HG03439 (cell line): ENCODE results near the gene GRK3.
"Not testable (repeated sequence)": the region's sequence is repeated elsewhere in the genome, so short reads cannot be mapped to it uniquely, and the experiment has no call there.

ENCODE experiments used
- ATAC-seq: cut with Tn5 transposase; IDR thresholded peaks from one replicate; pipeline ENCODE4 v1.9.1; 2021; ENCODE audit warnings: mild to moderate bottlenecking, moderate library complexity; ENCODE audit not compliant: unreplicated experiment

Gene GRK3

DNA sequence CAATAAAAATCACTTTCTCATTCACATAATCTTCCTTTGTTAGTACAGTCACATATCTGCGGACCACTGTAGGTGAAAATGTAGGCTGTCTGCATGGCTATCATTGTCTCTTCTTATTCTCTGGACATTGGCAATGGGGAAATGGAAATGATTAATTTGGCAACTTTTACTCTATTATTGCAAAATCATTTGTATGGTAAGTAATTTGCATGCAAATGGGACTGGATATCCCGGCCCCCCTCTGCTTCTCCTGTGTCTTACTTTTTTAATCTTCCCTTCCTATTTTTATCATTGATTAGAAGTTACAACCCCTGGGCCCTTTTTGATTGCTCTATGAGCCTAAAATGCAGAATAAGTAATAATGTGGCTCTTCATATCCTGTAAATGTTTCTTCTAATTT, 6.0 kb downstream of the GRK3 start:
- no peak for ATAC-seq

DNA sequence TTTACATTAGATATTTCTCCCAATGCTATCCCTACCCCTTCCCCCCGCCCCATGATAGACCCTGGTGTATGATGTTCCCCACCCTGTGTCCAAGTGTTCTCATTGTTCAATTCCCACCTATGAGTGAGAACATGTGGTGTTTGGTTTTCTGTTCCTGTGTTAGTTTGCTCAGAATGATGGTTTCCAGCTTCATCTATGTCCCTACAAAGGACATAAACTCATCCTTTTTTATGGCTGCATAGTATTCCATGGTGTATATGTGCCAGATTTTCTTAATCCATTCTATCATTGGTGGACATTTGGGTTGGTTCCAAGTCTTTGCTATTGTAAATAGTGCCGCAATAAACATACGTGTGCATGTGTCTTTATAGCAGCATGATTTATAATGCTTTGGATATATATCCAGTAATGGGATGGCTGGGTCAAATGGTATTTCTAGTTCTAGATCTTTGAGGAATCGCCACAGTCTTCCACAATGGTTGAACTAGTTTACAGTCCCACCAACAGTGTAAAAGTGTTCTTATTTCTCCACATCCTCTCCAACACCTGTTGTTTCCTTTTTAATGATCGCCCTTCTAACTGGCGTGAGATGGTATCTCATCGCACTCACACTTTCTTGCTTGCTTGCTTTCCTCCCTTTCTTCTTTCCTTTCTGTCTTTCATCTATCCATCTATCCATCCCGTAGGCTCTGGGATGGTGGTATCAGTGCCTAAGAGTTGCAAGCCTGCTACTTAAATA, 7.7 kb downstream of the GRK3 start:
- not testable (repeated sequence) for ATAC-seq

DNA sequence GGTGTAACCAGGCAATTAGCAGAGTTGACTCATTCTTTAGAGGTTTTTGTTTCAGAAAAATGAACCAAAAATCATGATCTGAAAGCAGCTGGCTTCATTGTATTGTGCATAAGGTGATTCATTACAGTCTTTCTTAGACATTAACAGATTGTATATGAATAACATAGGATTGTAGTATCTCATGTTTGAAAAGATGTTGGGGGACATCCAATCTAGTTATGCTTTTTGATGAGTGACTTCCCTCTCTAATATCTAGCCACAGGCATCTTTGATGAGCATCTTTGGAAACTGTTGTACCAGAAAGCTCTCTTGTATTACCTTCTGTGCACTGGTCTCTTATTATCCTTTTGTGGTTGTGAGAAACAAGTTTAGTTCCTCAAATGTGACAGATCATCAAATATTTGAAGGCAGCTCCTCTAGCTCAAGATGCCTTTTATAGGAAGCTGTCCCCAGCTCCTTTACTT, 8.3 kb downstream of the GRK3 start:
- ATAC-seq, result no peak

DNA sequence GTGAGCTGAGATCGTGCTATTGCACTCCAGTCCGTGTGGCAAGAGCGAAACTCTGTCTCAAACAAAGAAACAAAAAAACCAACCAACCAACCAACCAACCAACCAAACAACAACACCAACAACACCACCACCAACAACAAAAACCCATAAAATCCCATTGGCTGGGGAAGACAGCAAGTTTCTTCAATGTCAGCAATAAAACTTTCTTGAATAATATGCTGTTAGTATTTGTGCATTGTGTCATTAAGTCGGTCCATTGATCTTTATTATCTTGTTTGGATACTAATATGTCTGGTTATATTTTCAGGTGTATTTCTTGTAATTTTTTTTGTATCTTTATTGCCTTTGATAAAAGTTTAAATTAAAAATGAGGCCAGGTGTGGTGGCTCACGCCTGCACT, 9.4 kb downstream of the GRK3 start:
- ATAC-seq, result no peak

DNA sequence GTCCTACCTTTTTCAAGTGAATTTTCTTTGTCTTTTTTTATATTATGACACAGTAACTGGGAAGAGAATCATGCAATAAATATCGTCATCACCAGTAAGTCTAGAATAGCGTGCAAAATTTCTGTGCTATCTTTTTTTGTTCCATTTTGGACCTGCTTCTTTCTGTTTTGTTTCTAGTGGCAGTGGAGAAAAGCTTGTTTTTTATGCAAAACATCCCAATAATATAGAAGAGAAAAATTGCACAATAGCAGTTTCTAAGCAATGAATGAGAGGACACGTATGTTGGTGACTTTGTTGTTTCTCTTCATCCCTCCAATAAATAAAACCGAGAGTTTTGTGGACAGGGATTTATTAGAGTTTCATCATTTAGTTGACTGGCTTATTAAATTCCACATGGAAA, 10.3 kb downstream of the GRK3 start:
- ATAC-seq, result no peak

DNA sequence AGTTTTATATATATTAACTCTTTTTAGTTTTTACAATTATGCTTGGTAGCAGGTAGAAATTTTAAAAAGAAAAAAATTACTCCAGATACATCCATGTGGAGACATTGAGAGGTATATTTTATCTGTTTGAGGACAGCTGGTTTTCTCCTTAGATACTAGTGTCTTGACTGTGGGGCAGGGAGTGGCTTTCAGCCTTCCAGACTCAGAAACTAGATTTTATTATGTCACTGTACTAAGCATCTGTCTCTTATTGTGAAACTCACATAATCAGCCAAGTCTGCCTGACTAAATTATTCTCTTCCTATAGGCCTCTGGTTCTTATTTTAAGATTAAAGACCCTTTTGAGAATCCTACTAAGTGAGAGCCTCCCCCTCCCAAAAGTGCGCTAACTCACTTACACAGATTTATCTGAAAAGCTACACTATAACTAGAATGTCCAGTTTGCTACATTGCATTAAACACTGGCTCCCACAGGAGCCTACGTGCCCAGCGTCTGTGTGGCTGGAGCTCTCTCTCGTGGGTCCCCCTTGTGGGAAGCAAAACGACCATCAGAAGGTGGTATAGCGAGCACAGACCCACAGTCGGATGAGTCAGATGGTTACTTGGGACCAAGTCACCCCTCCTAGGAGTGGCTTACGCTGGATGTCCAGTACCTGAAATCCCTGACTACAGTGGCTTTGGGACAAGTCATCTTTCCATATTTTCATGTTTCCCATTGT, 11.4 kb downstream of the GRK3 start:
- not testable (repeated sequence) for ATAC-seq

DNA sequence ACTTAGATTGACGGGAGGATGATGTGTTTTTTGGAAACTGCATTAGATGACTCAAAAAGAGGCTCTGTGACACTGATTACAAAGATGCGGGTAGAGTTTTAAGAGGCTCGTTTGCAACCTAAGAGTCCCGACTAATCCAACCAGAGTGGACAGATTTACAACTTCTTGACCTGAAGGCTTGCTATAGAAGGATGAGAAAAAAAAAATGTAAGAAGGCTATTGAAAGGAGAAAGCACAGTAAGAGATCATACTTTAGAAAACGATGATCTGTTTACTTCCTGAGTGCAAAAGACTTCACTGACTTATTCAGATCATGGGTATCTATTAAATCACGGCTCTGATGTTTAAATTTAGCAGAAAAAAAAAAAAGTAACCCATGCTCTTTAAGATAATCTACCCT, 17.0 kb downstream of the GRK3 start:
- not testable (repeated sequence) for ATAC-seq

DNA sequence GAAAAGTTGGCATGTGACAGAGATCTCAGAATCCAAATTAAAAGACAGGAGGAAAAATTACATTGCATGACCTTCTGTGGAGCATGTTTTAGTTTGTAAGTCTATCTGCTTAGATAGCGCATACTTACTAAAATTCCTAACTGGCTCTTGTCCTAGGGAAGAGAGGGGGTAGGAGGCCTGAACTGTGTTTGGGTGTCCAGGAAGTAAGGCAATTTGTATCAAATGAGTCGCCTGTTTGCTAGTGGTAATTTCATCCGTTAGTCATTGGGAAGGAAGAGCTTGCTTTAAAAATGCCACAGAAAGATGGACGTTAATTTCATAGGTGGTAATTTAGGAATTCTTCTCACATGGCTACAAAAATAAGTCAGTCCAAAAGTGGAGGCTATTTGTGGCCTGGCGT, 18.5 kb downstream of the GRK3 start:
- no peak for ATAC-seq

DNA sequence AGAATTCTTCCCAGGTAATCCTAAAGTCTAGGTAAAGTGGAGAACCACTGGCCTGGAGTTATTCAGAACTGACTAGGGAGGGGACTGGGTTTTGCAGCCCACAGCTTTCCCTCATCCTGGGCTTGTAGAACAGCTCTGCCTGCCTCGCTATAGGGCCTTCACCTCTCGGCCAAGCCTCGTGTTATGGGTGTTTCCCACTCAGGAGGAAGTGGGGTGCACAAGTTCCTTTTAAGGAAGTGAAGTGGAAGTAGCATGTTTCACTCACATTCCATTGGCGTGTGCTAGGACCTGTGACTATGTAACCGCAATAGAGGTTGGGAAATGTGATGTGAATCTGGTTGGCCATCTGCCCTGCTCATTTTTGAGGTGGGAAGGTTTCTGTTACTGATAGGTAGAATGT, 20.5 kb downstream of the GRK3 start:
- ATAC-seq, result not testable (repeated sequence)

DNA sequence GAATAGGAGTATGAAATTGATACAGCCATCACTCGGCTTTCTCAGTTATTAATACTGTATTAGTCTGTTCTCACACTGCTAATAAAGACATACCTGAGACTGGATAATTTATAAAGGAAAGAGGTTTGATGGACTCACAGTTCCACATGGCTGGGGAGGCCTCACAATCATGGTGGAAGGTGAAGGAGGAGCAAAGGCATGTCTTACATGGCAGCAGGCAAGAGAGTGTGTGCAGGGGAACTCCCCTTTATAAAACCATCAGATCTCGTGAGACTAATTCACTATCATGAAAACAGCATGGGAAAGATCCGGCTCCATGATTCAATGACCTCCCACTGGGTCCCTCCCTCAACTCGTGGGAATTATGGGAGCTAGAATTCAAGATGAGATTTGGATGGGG, 25.2 kb downstream of the GRK3 start:
- not testable (repeated sequence) for ATAC-seq

DNA sequence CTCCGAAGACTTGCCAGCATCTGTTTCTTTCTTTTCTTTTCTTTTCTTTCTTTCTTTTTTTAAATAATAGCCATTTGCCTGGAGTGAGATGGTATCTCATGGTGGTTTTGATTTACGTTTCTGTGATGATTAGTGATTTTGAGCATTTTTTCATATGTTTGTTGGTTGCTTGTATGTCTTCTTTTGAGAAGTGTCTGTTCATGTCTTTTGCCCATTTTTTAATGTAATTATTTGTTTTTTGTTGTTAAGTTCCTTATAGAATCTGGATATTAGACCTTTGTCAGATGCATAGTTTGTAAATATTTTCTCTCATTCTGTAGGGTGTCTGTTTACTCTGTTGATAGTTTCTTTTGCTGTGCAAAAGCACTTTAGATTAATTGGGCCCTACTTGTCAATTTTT, 28.8 kb downstream of the GRK3 start:
- ATAC-seq, result not testable (repeated sequence)

DNA sequence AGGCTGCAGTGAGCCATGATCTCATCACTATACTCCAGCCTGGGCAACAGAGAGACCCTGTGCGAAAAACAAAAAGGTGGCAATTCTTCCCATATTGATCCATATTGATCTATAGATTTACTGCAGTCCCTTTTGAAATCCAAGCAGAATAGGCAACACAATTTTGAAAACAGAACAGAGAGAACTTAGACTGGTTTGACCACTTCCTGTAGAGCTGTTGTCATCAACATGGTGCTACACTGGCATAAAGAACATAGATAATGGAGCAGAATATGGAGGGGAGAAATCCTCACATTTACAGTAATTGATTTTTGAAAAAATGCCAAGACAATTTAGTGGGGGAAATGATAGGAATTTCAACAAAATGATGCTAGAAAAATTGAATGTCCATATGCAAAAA, 34.1 kb downstream of the GRK3 start:
- no peak for ATAC-seq

DNA sequence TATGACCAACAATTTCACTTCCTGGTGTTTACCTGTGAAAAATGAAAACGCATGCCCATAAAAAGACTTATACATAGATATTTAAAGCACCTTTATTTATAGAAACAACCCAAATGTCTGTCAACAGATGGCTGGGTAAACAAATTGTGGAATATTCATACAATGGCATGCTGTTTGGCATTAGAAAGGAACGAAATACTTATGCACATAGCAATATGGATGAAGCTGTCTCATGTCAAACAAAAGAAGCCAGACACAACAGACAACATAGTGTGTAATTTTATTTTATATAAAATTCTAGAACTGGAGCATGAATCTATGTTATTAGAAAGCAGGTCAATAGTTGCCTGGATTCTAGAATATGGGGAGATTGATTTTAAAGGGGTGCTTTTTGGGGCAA, 38.0 kb downstream of the GRK3 start:
- no peak for ATAC-seq

DNA sequence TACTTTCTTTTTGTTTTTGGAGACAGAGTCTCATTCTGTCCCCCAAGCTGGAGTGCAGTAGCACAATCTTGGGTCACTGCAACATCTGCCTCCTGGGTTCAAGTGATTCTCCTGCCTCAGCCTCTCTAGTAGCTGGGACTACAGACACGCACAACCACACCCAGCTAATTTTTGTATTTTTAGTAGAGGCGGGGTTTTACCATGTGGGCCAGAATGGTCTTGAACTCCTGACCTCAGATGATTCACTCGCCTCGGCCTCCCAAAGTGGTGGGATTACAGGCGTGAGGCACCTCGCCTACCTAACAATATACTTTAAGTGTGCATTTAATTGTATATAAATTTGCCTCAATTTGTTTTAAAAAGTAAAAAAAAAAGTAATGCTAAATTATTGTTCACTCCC, 38.4 kb downstream of the GRK3 start:
- ATAC-seq, result no peak

DNA sequence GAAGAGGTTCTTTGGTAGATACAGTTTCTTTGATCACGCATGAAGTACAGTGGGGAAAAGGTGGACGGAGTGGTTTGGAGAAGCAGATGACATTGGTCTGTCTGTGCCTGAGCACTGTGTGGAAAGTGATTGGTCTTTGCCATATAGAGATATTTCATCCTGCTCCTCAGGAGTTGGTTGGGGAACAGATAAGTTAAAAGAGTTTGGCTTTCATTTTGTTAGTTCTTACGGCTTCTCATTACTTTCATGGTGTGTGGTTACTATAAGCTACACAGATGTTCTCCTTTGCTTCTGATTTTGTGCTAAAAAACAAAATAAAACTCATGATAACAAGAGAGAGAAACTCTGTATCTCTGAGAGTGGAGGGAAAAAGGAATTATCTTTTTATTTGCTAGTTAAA, 40.7 kb downstream of the GRK3 start:
- not testable (repeated sequence) for ATAC-seq

DNA sequence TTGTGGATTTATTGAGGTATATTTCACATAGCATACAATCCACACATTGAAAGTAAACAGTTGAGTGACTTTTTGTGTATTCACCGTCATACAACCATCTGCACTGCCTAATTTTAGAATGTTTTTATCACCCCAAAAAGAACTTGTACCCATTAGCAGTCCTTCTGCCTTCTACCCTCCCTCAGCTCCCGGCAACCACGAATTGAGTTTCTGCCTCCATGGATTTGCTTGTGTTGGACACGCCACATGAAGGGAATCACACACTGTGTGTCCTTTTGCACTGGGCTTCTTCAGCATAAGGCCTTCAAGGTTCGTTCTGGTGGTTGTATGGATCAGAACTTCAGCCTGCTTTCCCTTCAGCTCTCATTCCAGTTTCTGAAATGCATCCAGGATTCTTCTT, 41.1 kb downstream of the GRK3 start:
- ATAC-seq, result not testable (repeated sequence)

DNA sequence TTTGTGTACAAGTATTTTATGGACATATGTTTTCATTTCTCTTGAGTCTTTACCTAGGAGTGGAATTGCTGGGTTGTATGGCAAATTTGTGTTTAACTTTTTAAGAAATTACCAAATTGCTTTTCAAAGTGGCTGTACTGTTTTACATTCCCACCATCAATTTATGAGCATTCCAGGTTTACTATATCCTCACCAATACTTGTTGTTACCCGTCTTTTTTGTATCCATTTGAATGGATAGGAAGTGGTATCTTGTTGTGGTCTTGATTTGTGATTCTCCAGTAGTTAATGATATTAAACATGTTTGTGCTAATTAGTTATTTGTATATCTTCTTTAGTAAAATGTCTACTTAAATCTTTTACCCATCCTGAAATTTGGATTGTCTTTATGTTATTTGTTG, 46.8 kb downstream of the GRK3 start:
- ATAC-seq, result not testable (repeated sequence)

DNA sequence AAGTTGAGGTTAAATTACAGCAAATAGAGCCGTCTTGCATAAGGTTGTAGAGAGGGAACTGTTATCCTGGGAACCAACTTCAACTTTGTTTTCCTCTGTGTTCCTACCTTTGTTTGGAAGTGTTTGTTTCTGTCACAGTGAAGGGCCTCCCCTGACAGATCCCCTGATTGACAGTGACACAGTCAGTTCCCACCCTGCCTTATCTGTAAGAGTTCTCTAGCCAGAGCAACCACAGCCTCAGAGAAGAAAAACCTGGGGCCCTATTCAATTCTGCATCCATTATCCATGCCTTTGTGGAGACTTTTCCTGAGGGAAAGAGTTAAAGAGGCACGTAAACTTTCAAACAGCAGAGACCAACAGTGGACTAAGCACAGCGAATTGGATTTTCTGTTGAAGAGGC, 48.7 kb downstream of the GRK3 start:
- ATAC-seq, result not testable (repeated sequence)

DNA sequence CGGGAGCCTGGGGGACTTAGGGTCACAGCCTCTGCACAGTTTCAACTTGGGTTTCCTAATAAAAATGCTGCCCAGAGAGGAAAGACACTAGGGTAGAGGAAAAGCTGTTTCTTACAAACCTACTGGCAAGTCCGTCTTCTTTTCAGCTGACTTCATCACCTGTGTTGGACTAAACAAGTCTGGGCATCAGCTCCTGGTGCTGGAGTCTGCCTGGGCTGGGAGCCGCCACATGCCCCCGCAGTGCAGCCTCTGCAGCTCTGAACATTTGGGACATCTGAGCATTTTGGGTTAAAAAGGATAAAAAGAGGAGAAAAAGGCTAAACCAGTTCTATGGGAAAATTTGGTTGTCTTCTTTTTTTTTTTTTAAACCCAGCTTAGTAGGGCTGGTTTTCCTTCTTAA, 49.1 kb downstream of the GRK3 start:
- not testable (repeated sequence) for ATAC-seq

DNA sequence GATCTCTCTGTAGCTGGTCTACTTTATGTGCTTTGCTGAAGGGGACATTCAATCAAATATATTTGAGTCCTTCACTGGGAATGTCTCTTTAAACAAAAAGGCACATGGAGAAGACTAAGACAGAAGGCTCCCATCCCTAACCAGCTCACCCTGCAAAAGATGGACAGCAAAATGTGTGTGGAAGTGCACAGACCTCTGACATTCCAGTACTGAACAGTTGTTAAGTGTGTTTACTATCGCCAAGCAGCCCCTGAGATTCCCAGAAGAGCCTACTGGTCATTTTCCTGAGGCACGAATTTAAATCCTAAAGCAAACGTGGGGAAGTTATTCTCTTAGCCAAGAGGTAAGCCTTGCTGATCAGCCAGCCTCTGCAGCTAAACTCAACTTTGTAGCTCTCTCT, 50.3 kb downstream of the GRK3 start:
- not testable (repeated sequence) for ATAC-seq

DNA sequence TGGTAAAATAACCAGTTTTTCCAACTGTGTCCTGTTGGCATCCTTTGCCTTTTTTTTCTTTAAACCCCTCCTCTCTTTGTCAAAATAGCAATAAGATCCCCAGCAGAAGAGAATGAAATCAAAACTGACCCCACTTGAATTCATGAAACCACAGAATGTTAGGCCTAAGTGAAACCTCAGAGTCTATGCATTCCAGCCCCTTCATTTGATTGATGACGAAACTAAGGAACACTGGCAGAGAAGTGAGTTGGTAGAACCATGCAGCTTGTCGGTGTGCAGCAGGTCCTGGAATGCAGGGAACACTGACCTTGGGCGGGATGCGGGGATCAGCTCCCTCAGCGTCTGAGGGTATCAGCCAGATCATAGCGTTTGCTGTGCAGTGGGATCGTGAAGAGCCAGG, 57.5 kb downstream of the GRK3 start:
- no peak for ATAC-seq

DNA sequence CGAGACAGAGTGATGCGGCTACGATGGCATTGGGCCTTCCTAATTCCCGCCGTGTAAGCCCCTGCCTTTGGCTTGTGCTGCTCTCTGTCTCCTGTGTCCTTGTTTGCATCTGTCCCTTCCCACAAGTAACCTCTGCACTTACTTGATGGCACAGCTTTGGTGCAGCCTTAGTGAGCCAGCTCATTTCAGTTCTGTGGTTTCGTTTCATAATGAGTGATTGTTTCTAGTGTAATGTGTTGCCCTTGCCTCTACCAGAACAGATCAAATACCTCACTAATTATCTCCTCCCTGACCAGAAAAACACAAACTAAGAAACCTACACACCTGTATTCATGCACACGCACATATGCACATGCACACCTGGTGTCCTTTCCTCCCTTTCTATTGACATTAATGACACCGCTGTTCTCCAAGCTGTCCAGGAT, 58.8 kb downstream of the GRK3 start:
- ATAC-seq, result peak; percentile 76
